CD4-positive, alpha-beta T cell treated with Interleukin-15 for 4 hours (primary cell): ENCODE results near the gene THG1L.

Source experiments
- DNase-seq: peaks from one replicate; pipeline ENCODE4 v3.0.0-alpha.2; 2020; ENCODE audit warnings: low spot score

The THG1L gene

DNA sequence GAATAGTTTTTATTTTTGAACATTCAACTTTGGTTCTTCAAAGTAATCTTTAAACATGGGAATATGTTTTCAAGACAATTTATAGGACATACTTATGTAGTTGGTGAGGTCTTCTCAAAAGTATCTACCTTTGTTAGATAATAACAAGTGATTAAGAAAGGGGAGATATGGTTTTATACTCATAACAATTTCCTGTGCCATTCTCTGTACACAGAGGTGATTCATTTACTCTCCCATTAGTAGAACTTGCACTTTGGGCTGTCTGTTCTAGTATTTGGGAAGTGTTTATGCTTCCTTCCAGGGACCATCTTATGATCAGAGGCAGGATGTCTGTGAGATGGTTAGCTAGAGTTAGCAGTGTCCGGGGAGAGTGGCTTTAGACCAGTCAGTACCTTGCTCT is 27.5 kb downstream of the THG1L start:
- no peak for DNase-seq

GRCh38 chr5:157761690-157762621 is 30.7 kb downstream of the THG1L start:
- DNase-seq: peak; percentile 53

DNA sequence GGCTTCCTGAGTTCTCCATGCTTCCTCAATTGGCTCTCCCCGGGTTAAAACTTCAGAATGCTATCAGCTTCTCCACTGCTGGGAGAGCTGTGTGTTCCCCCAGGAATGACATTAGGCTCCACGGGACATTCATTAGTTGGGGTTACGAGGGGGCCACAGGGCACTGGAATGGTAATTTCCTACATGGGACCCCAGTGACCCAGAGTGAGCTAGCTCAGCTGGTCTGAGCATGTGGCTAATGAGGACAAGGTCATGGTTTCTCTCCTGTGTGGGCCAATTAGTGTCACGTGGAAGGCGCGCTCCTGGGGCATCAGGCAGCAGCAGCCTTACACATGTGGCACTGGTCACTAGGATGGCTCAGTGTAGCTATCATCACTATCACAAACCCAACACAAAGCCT is 33.3 kb downstream of the THG1L start:
- no peak for DNase-seq

GRCh38 chr5:157766442-157766841 is 35.2 kb downstream of the THG1L start:
- no peak for DNase-seq

DNA sequence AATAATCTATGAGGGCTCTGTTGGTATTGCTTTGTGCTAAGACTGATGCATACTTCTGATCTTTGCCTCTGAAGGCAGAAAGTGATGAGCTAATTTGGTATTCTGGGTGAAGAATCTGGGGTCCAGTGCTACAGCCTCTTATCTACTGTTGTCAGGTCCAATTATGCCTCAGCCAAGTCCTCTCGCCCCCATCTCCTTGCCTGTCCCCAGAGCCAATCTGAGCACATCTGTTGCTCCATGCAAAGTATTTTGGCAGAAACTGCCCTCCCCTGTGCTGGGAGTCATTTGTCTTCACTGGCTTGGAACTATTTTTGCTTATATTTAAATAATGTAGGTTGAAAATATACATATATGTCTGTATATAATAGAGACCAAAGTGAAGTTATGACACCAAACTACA is 35.7 kb downstream of the THG1L start:
- DNase-seq: no peak

DNA sequence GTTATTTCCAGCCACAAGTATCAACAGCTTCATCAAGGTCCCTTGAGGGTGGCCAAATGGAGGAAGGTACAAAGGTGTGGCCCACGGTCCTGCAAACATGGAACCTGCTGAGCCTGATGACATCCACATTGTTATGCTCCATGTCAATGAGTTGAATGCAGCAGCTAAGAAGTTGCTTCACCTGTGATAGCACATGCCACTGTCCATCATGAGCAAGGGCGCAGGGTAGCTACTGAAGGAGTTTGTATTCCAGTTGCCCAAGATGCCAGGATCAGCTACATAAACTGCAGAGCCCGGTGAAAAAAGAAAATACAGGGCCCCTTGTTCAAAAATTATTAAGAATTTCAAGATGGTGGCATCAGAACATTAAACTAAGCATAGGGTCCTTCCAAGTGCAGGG is 36.5 kb downstream of the THG1L start:
- no peak for DNase-seq

GRCh38 chr5:157770665-157771064 is 39.4 kb downstream of the THG1L start:
- DNase-seq: no peak

- no peak for DNase-seq
These were observed 40.9 kb downstream of the THG1L start for GRCh38 chr5:157772127-157772526.

- no peak for DNase-seq
These were observed 47.0 kb downstream of the THG1L start for GRCh38 chr5:157778121-157778805.

- no peak for DNase-seq
These were observed 48.0 kb downstream of the THG1L start for GRCh38 chr5:157779221-157779620.

GRCh38 chr5:157785801-157786200 is 54.6 kb downstream of the THG1L start:
- DNase-seq: no peak
